Measurements from ENCODE around the gene PSD2. TPM values are rescaled to one million over a fixed set of nuclear protein-coding genes. Genes with fewer than 3 reads are reported as not detected.

Gene PSD2
- total and polyA plus RNA-seq, 2 donors (not counting 1 experiment from before 2014, with no cell fraction given), result 0.10 to 0.17 TPM

- no peak overlapping the region for H3K4me3 Mint-ChIP-seq
- DNase-seq (no peak), ATAC-seq (ENCODE audit: low read depth) (no peak)
- Histone ChIP-seq H3K4me1 (ENCODE audit: control insufficient read depth in 2 of 2, insufficient read depth in 2 of 2, low read length in 2 of 2) (no peaks in the 10 kb centered on the region), H3K9ac (ENCODE audit: low read length) (no peak overlapping the region), H3K27me3 (replicated peaks in 1 of 4; ENCODE audit: control extremely low read depth in 1 of 4, control insufficient read depth in 3 of 4, insufficient read depth in 4 of 4, low read length in 3 of 4) (peaks cover 0 to 20% (median 0%) of the 10 kb centered on the region in 4 experiments), H3K9me3 (ENCODE audit: control extremely low read depth in 1 of 3, control insufficient read depth in 2 of 3, insufficient read depth in 1 of 3, low read length in 2 of 3) (peaks cover 0 to 21% (median 0%) of the 10 kb centered on the region in 3 donors), H4K20me1 (ENCODE audit: control insufficient read depth, insufficient read depth, low read length, poor library complexity, severe bottlenecking) (no peaks in the 10 kb centered on the region), H3K36me3 (replicated peaks in 1 of 2; ENCODE audit: control extremely low read depth in 1 of 2, control insufficient read depth in 1 of 2, extremely low read depth in 1 of 2, insufficient read depth in 2 of 2, low read length in 1 of 2) (no peaks in the 10 kb centered on the region), H3K4me2 (replicated peaks; ENCODE audit: low read depth, low read length, poor library complexity, severe bottlenecking) (no peak overlapping the region), H2AFZ (ENCODE audit: insufficient read depth, low read depth, low read length, poor library complexity, severe bottlenecking) (no peak overlapping the region), H3K4me3 (ENCODE audit: control extremely low read depth in 1 of 5, extremely low read depth in 1 of 5, insufficient read depth in 1 of 5, low read depth in 2 of 5, low read length in 4 of 5) (no peak overlapping the region), H3K79me2 (ENCODE audit: control insufficient read depth, insufficient read depth, low read length) (no peaks in the 10 kb centered on the region), H3K27ac (ENCODE audit: low read length in 2 of 2) (no peak overlapping the region)
- TF ChIP-seq CTCF (IDR thresholded peaks at IDR 0.05) (no peak), EZH2 (IDR thresholded peaks at IDR 0.05; ENCODE audit: borderline replicate concordance, insufficient read depth, low read depth, low read length, poor library complexity, severe bottlenecking) (no peak)
- no peak overlapping the region for H3K27ac Mint-ChIP-seq
- CTCF ChIA-PET, result no interaction called here
- 91% methylated on average over 11 of the region's 11 CpGs for WGBS (ENCODE audit: insufficient coverage)
- H3K27me3 Mint-ChIP-seq, result peaks cover 36% of the 10 kb centered on the region
- POLR2A ChIA-PET, result no interaction called here
- intact Hi-C loops (cut with micrococcal nuclease), result no loop called here
- H3K4me1 Mint-ChIP-seq, result no peaks in the 10 kb centered on the region
- H3K9me3 Mint-ChIP-seq (ENCODE audit: insufficient read depth), result no peaks in the 10 kb centered on the region
These were observed 13.8 kb downstream of the PSD2 start for GRCh38 chr5:139809331-139809810.

GRCh38 chr5:139810341-139811273, 15.0 kb downstream of the PSD2 start:
- TF ChIP-seq EZH2 (IDR thresholded peaks at IDR 0.05; ENCODE audit: borderline replicate concordance, insufficient read depth, low read depth, low read length, poor library complexity, severe bottlenecking) (no peak), CTCF (IDR thresholded peaks at IDR 0.05) (no peak)
- H3K27me3 Mint-ChIP-seq, result peaks cover 36% of the 10 kb centered on the region
- Histone ChIP-seq H3K9me3 (ENCODE audit: control extremely low read depth in 1 of 3, control insufficient read depth in 2 of 3, insufficient read depth in 1 of 3, low read length in 2 of 3) (peaks cover 0 to 15% (median 0%) of the 10 kb centered on the region in 3 donors), H3K4me1 (ENCODE audit: control insufficient read depth in 2 of 2, insufficient read depth in 2 of 2, low read length in 2 of 2) (no peaks in the 10 kb centered on the region), H3K27me3 (replicated peaks in 1 of 4; ENCODE audit: control extremely low read depth in 1 of 4, control insufficient read depth in 3 of 4, insufficient read depth in 4 of 4, low read length in 3 of 4) (peaks cover 0 to 20% (median 0%) of the 10 kb centered on the region in 4 experiments), H3K4me2 (replicated peaks; ENCODE audit: low read depth, low read length, poor library complexity, severe bottlenecking) (no peak overlapping the region), H3K4me3 (ENCODE audit: control extremely low read depth in 1 of 5, extremely low read depth in 1 of 5, insufficient read depth in 1 of 5, low read depth in 2 of 5, low read length in 4 of 5) (no peak overlapping the region), H3K27ac (ENCODE audit: low read length in 2 of 2) (no peak overlapping the region), H4K20me1 (ENCODE audit: control insufficient read depth, insufficient read depth, low read length, poor library complexity, severe bottlenecking) (no peaks in the 10 kb centered on the region), H3K79me2 (ENCODE audit: control insufficient read depth, insufficient read depth, low read length) (no peaks in the 10 kb centered on the region), H2AFZ (ENCODE audit: insufficient read depth, low read depth, low read length, poor library complexity, severe bottlenecking) (no peak overlapping the region), H3K36me3 (replicated peaks in 1 of 2; ENCODE audit: control extremely low read depth in 1 of 2, control insufficient read depth in 1 of 2, extremely low read depth in 1 of 2, insufficient read depth in 2 of 2, low read length in 1 of 2) (no peaks in the 10 kb centered on the region), H3K9ac (ENCODE audit: low read length) (no peak overlapping the region)
- no peak overlapping the region for H3K27ac Mint-ChIP-seq
- DNase-seq (no peak), ATAC-seq (ENCODE audit: low read depth) (no peak)
- H3K4me3 Mint-ChIP-seq, result no peak overlapping the region
- H3K9me3 Mint-ChIP-seq (ENCODE audit: insufficient read depth), result no peaks in the 10 kb centered on the region
- ChIA-PET POLR2A (no interaction called here), CTCF (no interaction called here)
- intact Hi-C loops (cut with micrococcal nuclease), result no loop called here
- 87% methylated on average over 7 of the region's 8 CpGs for WGBS (ENCODE audit: insufficient coverage)
- H3K4me1 Mint-ChIP-seq, result no peaks in the 10 kb centered on the region
